Neural progenitor cell (in vitro differentiated cells): Measurements from ENCODE around the gene LOC101059915.

ENCODE experiments used
- CTCF ChIP-seq: fragments of 200-600 bp; sonication (generic); IDR thresholded peaks from 2 replicates; pipeline ENCODE4 v1.5.1; 2017; ENCODE audit warnings: antibody characterized with exemption, mild to moderate bottlenecking
- EZH2 ChIP-seq: fragments of 200-600 bp; sonication (generic); IDR thresholded peaks from 2 replicates; pipeline ENCODE4 v1.6.1; 2017; ENCODE audit warnings: antibody characterized with exemption, mild to moderate bottlenecking, moderate library complexity

- TF ChIP-seq CTCF (no peak), EZH2 (no peak)
Measured at GRCh38 chrX:71659959-71660358, 7.4 kb upstream of the LOC101059915 start.
